ENCODE data around the gene PFN3.
A peak's percentile ranks its signal among the peaks of the same experiment; 100 is the strongest.
"Not testable (repeated sequence)": the region's sequence is repeated elsewhere in the genome, so short reads cannot be mapped to it uniquely, and the experiment has no call there.

Gene PFN3

GRCh38 chr5:177372034-177372896, 28.2 kb downstream of the PFN3 start:
- DNase-seq = no peak

- DNase-seq = no peak
Observed at GRCh38 chr5:177371120-177372033, 29.1 kb downstream of the PFN3 start.

GRCh38 chr5:177370488-177371119, 29.9 kb downstream of the PFN3 start:
- DNase-seq = peak; percentile 67

- no peak for DNase-seq
Observed at GRCh38 chr5:177369645-177370440, 30.6 kb downstream of the PFN3 start.

GRCh38 chr5:177368869-177369644, 31.4 kb downstream of the PFN3 start:
- DNase-seq = no peak

GRCh38 chr5:177367981-177368868, 32.2 kb downstream of the PFN3 start:
- DNase-seq = no peak

- no peak for DNase-seq
Observed at GRCh38 chr5:177367323-177367848, 33.1 kb downstream of the PFN3 start.

- no peak for DNase-seq
Observed at GRCh38 chr5:177366528-177367322, 33.7 kb downstream of the PFN3 start.

GRCh38 chr5:177365845-177366527, 34.5 kb downstream of the PFN3 start:
- DNase-seq = no peak

GRCh38 chr5:177364159-177364962, 36.1 kb downstream of the PFN3 start:
- DNase-seq = no peak

GRCh38 chr5:177363565-177363964, 36.9 kb downstream of the PFN3 start:
- no peak for DNase-seq

GRCh38 chr5:177362610-177363507, 37.6 kb downstream of the PFN3 start:
- no peak for DNase-seq

GRCh38 chr5:177362292-177362609, 38.2 kb downstream of the PFN3 start:
- DNase-seq = no peak

GRCh38 chr5:177361418-177362291, 38.8 kb downstream of the PFN3 start:
- DNase-seq = no peak

GRCh38 chr5:177360740-177361139, 39.7 kb downstream of the PFN3 start:
- DNase-seq = not testable (repeated sequence)

GRCh38 chr5:177359860-177360259, 40.6 kb downstream of the PFN3 start:
- DNase-seq = no peak

Measured in NCI-H1092 (cell line).